Suprapubic skin (tissue), 3 donors: ENCODE results near the gene MYO16.

Source experiments
- CTCF ChIP-seq, 2 donors: fragments of 200-600 bp in 1 of 2; fragments of 450-650 bp in 1 of 2; sonication (generic) in 1 of 2; IDR thresholded peaks; one replicate each; pipeline ENCODE4 v1.5.1; 2016 to 2019; ENCODE audit warnings: antibody characterized with exemption in 2 of 2, mild to moderate bottlenecking in 1 of 2, moderate library complexity in 1 of 2
- EP300 ChIP-seq: sonication (generic); formaldehyde crosslinking; IDR thresholded peaks from one replicate; pipeline ENCODE4 v1.6.1; 2017; ENCODE audit warnings: antibody characterized with exemption

GRCh38 chr13:108929532-108930206, 300.3 kb downstream of the MYO16 start:
- TF ChIP-seq CTCF (IDR thresholded peaks at IDR 0.05), result no peak
- TF ChIP-seq EP300, result no peak
